ENCODE results near the gene LZTS3.
"Not testable (repeated sequence)": the region's sequence is repeated elsewhere in the genome, so short reads cannot be mapped to it uniquely, and the experiment has no call there.

LZTS3 gene

DNA sequence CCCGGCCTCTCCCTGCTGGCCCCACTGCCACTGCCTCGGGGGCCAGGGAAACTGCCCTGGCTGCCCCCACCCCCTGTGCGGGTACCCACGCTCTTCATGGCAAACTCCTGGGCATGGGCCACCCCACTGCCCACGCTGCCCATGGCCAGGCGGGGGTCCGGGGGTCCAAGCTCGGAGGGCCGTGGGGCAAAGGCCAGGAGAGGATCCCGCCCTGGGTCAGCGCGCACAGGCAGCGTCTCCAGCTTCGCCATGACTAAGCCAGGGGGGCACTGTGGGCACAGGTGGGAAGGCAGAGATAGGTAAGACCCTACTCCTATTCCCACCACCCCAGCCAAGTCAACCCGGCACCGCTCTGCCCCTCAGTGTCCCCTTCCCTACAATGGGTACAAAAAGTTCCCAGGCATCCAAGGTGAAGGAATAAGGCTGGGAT is 6.4 kb downstream of the LZTS3 start:
- no peak for FAIRE-seq

GRCh38 chr20:3166338-3166912 is 6.9 kb downstream of the LZTS3 start:
- no peak for FAIRE-seq

GRCh38 chr20:3165473-3166337 is 7.6 kb downstream of the LZTS3 start:
- no peak for FAIRE-seq

DNA sequence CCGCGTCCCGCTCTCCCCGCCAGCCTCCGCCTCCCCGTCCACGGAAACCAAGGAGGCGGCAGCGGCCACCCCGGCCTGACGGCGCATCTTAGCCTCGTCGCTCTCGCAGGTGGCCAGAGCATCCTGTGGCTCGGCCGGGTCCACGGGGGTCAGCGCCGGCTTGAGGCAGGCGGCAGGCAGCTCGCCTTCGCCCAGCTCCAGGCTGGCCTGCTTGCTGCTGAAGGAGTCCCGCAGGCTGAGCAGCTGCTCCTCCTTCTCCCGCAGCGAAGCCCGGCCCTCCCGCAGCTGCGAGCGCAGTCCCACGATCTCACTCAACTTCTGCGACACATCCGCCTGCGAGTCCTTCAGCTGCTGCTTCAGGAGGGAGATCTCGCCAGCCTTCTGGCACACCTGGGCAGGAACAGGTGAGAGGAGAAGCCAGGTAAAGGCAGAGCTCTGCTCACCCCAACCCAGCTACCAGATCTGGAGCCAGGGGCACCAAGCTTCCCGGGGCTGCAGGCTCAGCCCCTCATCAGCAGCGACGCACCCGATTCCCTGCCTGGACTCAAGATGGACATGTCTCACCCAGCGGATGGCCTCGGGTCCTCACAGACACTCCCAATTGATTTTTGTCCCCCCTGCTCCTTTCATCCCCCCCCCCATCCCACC is 8.5 kb downstream of the LZTS3 start:
- no peak for FAIRE-seq

GRCh38 chr20:3164043-3164762 is 9.1 kb downstream of the LZTS3 start:
- FAIRE-seq = no peak

GRCh38 chr20:3163099-3164042 is 10.0 kb downstream of the LZTS3 start:
- FAIRE-seq = no peak

DNA sequence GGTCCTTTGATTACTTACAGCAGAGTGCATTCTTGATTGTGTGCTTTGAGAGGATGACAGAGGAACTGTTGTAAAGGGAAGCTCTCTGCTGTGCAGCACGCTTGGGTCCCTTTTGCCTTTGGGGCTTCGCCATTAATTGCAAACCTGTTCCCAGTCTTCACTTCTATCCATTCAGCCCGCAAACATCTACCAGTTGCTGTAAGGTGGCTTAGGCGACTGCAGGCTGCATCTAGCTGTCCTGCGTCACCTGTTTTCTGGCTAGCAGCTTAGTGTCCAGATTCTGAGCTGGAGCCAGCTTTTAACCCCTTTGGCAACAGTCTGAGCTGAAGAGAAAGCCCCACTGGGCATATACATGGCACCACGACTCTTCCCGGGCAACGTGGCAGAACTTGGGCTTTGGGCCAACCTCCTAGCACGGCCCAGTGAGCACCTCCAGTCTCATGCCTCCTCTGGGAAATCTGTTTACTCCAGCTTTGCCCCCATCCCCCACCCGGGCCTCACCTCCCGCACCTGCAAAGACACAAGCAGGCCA is 11.2 kb downstream of the LZTS3 start:
- FAIRE-seq = no peak

GRCh38 chr20:3161316-3162079 is 11.9 kb downstream of the LZTS3 start:
- FAIRE-seq = no peak

DNA sequence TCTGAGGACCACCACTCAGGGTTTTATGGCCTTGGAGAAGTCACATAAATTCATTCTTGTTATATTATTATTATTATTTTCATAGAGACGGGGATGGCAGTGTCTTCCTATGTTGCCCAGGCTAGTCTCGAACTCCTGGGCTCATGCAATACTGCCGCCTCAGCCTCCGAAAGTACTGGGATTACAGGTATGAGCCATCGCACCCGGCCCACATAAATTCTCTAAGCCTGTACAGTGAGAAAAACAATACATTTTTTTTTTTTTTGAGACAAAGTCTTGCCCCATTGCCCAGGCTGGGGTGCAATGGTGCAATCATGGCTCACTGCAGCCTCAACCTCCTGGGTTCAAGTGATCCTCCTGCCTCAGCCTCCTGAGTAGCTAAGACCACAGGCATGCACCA is 12.9 kb downstream of the LZTS3 start:
- FAIRE-seq = no peak

GRCh38 chr20:3158968-3159431 is 14.3 kb downstream of the LZTS3 start:
- FAIRE-seq = no peak

- no peak for FAIRE-seq
Measured at GRCh38 chr20:3157817-3158216, 15.5 kb downstream of the LZTS3 start.

- FAIRE-seq = no peak
Measured at GRCh38 chr20:3156811-3157619, 16.3 kb downstream of the LZTS3 start.

- FAIRE-seq = not testable (repeated sequence)
Measured at GRCh38 chr20:3152057-3152644, 21.2 kb downstream of the LZTS3 start.

DNA sequence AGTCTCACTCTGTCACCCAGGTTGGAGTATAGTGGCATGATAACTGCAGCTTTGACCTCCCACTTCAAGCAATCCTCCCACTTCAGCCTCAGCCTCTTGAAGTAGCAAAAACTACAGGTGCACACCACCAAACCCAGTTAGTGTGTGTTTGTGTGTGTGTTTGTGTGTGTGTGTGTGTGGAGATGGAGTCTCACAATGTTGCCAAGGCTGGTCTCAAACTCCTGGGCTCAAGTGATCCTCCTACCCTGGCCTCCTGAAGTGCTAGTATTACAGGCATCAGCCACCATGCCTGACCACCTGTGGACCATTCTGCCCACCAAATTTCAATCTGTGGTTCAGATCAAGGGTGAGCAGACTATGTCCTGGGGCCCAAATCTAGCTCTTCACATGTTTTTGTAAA is 22.4 kb downstream of the LZTS3 start:
- FAIRE-seq = no peak

DNA sequence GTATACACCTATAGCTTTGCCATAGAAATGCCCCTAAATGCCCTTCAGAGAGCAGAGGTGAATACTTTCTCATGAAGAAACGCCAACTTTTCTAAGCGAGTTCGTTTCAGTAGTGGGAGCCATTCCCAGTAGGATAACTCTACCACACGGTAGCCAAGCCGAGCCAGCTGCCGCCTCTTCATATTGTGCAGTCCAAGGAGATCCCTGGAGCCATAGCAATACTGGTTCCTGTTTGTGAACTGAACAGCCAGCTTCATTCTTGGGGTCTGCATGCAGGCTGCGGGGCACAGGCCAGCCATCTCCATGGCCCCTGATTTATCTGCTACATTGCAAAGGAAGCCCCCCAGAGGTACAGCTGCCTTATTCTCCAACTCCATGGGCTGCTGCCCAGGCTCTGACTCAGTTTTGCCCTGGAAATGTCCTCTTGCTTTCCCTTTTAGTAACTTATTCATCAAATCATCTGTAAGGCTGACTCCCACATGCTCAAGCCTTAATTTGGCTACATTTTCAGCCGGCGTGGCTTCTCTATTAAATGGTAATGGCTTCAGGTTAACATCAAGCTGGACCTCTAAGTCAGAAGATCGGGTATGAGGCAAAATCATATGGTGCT is 26.5 kb downstream of the LZTS3 start:
- FAIRE-seq = no peak

DNA sequence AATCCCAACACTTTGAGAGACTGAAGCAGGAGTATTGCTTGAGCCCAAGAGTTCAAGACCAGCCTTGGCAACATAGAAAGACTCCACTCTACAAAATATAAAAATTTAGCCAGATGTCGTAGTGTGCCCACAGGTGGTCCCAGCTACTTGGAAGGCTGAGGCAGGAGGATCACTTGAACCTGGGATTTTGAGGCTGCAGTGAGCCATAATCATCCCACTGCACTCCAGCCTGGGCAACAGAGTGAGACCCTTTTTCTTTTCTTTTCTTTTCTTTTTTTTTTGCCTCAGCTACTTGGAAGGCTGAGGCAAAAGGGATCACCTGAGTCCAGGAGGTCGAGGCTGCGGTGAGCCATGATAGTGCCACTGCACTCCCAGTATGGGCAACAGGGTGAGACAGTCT is 31.6 kb downstream of the LZTS3 start:
- no peak for FAIRE-seq

- FAIRE-seq = no peak
Measured at GRCh38 chr20:3137492-3137891, 35.9 kb downstream of the LZTS3 start.

GRCh38 chr20:3135507-3136070 is 37.8 kb downstream of the LZTS3 start:
- no peak for FAIRE-seq

- FAIRE-seq = no peak
Measured at GRCh38 chr20:3134151-3134550, 39.2 kb downstream of the LZTS3 start.
